Mammary epithelial cell (primary cell): ENCODE measurements around the gene ZNFX1.

ENCODE experiments used
- CTCF ChIP-seq, 2 donors: IDR thresholded peaks in 1 of 2; conservative IDR thresholded peaks in 1 of 2; 2 replicates each; pipeline ENCODE4 v1.5.1; 2011 to 2012; ENCODE audit warnings: inconsistent platforms in 2 of 2, low read length in 2 of 2, mild to moderate bottlenecking in 2 of 2, control low read depth in 1 of 2, low read depth in 1 of 2; ENCODE audit not compliant: insufficient read depth in 1 of 2; ENCODE audit errors: extremely low read depth in 1 of 2
- EZH2 ChIP-seq: IDR thresholded peaks from 2 replicates; pipeline ENCODE4 v1.6.1; 2012; ENCODE audit warnings: low read length, inconsistent platforms, borderline replicate concordance

GRCh38 chr20:49259284-49259683 lies 18.6 kb downstream of the ZNFX1 start:
- TF ChIP-seq CTCF (conservative IDR thresholded peaks at IDR 0.05 in 1 of 2, IDR thresholded peaks at IDR 0.05 in 1 of 2; ENCODE audit: extremely low read depth in 1 of 2, insufficient read depth in 1 of 2, low read depth in 1 of 2, low read length in 2 of 2) (no peak), EZH2 (no peak)
